Measurements from ENCODE around the gene ARHGEF17. TPM values are rescaled to one million over a fixed set of nuclear protein-coding genes. Genes with fewer than 3 reads are reported as not detected.

ARHGEF17 gene
- total and polyA plus RNA-seq, 2 of the 13 experiments (the other 11 are each of a cell fraction or from before 2014, with no cell fraction given), result 10.7 to 28.8 TPM

DNA sequence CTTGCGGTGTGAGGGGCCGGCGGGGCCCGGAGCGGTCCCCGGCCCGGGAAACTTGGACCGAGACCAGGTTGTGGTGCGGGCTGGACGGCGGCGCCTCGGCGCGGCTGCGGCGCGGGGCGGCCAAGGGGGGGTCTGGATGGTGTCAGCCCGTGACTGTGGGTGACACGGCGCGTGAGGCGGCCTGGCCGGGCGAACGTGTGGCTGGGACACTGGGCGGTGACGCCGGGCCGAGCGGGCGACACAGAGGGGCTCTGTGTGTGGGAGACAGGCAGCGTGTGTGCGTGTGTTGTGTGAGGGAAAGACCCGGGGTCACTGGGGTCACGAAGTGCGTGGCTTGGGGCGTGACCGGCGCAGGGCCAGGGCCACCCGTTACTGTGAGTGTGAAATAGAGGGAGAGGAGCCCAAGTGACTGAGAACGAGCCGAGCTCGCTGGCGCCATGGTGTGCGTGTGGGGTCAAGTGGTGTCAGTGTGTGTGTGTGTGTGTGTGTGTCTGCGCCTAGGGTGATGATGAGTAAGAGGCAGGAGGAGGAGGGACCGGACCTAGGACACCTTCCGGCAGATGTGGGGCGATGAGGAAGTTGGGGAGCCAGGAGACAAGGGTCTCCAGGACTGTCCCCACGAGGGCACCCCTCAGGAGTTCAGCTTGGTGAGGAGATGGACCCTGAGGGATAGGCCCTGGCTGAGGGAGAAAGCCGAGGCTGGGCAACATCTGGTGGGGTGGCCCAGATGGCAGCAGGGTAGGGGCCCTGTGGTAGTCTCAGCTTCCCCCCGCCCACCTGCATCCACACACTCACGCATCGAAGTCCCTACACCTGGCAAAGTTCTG is 68.9 kb downstream of the ARHGEF17 start (continued):
- no peak for TF ChIP-seq ZNF691 (CRISPR knock-in tag; IDR thresholded peaks at IDR 0.05; ENCODE audit: borderline replicate concordance, low read depth)
- no peak for TF ChIP-seq PCBP2 (optimal IDR thresholded peaks at IDR 0.05; ENCODE audit: low read depth, low read length, poor library complexity, severe bottlenecking)
- 0 out of 2 replicates have a peak, but pooled peaks have one; percentile 17 for TF ChIP-seq ELF3 (CRISPR knock-in tag; IDR thresholded peaks at IDR 0.05)
- TF ChIP-seq KAT2B (IDR thresholded peaks at IDR 0.05; ENCODE audit: borderline replicate concordance, low read depth, low read length), result no peak
- no peak for TF ChIP-seq ZNF766 (CRISPR knock-in tag; IDR thresholded peaks at IDR 0.05; ENCODE audit: borderline replicate concordance)
- no peak for TF ChIP-seq ZBTB2 (CRISPR knock-in tag; IDR thresholded peaks at IDR 0.05; ENCODE audit: low read depth)
- TF ChIP-seq TBX2 (CRISPR knock-in tag; IDR thresholded peaks at IDR 0.05; ENCODE audit: borderline replicate concordance), result peak; percentile 13; the same call in 1 of the 2 replicates
- TF ChIP-seq THAP7 (CRISPR knock-in tag; IDR thresholded peaks at IDR 0.05), result no peak
- TF ChIP-seq BATF2 (CRISPR knock-in tag; IDR thresholded peaks at IDR 0.05), result no peak
- TF ChIP-seq ETV6 (CRISPR knock-in tag; conservative IDR thresholded peaks at IDR 0.05), result no peak
- no peak for TF ChIP-seq ZNF629 (CRISPR knock-in tag; conservative IDR thresholded peaks at IDR 0.05)
- TF ChIP-seq GZF1 (CRISPR knock-in tag; IDR thresholded peaks at IDR 0.05), result no peak
- TF ChIP-seq, protein P1, sequence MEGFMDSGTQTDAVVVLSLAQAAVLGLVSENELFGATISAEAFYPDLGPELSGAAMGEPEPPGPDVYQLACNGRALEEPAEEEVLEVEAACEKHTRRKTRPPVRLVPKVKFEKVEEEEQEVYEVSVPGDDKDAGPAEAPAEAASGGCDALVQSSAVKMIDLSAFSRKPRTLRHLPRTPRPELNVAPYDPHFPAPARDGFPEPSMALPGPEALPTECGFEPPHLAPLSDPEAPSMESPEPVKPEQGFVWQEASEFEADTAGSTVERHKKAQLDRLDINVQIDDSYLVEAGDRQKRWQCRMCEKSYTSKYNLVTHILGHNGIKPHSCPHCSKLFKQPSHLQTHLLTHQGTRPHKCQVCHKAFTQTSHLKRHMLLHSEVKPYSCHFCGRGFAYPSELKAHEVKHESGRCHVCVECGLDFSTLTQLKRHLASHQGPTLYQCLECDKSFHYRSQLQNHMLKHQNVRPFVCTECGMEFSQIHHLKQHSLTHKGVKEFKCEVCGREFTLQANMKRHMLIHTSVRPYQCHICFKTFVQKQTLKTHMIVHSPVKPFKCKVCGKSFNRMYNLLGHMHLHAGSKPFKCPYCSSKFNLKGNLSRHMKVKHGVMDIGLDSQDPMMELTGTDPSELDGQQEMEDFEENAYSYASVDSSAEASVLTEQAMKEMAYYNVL (CRISPR knock-in tag; IDR thresholded peaks at IDR 0.05; ENCODE audit: borderline replicate concordance), result no peak
- TF ChIP-seq PPARG (CRISPR knock-in tag; conservative IDR thresholded peaks at IDR 0.05), result no peak
- TF ChIP-seq TOPORS (CRISPR knock-in tag; IDR thresholded peaks at IDR 0.05), result 0 out of 2 replicates have a peak, but pooled peaks have one; percentile 9
- TF ChIP-seq, protein P2, sequence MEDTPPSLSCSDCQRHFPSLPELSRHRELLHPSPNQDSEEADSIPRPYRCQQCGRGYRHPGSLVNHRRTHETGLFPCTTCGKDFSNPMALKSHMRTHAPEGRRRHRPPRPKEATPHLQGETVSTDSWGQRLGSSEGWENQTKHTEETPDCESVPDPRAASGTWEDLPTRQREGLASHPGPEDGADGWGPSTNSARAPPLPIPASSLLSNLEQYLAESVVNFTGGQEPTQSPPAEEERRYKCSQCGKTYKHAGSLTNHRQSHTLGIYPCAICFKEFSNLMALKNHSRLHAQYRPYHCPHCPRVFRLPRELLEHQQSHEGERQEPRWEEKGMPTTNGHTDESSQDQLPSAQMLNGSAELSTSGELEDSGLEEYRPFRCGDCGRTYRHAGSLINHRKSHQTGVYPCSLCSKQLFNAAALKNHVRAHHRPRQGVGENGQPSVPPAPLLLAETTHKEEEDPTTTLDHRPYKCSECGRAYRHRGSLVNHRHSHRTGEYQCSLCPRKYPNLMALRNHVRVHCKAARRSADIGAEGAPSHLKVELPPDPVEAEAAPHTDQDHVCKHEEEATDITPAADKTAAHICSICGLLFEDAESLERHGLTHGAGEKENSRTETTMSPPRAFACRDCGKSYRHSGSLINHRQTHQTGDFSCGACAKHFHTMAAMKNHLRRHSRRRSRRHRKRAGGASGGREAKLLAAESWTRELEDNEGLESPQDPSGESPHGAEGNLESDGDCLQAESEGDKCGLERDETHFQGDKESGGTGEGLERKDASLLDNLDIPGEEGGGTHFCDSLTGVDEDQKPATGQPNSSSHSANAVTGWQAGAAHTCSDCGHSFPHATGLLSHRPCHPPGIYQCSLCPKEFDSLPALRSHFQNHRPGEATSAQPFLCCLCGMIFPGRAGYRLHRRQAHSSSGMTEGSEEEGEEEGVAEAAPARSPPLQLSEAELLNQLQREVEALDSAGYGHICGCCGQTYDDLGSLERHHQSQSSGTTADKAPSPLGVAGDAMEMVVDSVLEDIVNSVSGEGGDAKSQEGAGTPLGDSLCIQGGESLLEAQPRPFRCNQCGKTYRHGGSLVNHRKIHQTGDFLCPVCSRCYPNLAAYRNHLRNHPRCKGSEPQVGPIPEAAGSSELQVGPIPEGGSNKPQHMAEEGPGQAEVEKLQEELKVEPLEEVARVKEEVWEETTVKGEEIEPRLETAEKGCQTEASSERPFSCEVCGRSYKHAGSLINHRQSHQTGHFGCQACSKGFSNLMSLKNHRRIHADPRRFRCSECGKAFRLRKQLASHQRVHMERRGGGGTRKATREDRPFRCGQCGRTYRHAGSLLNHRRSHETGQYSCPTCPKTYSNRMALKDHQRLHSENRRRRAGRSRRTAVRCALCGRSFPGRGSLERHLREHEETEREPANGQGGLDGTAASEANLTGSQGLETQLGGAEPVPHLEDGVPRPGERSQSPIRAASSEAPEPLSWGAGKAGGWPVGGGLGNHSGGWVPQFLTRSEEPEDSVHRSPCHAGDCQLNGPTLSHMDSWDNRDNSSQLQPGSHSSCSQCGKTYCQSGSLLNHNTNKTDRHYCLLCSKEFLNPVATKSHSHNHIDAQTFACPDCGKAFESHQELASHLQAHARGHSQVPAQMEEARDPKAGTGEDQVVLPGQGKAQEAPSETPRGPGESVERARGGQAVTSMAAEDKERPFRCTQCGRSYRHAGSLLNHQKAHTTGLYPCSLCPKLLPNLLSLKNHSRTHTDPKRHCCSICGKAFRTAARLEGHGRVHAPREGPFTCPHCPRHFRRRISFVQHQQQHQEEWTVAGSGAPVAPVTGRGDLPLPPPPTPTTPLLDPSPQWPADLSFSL (CRISPR knock-in tag; IDR thresholded peaks at IDR 0.05), result peak; percentile 94

Measured in HepG2 (cell line).